IPS-18c (cell line): Measurements from ENCODE around the gene NRL.

Experiments
- H3K4me3 ChIP-seq: 2 replicates; pipeline ENCODE4 v1.7.0; 2013; ENCODE audit warnings: low read depth, mild to moderate bottlenecking, low read length, moderate library complexity; ENCODE audit not compliant: insufficient read depth
- H3K9me3 ChIP-seq: one replicate; pipeline ENCODE4 v1.6.1; 2013; ENCODE audit warnings: mild to moderate bottlenecking, low read length, moderate library complexity; ENCODE audit not compliant: control insufficient read depth, insufficient read depth

NRL gene

GRCh38 chr14:24068711-24069410, 45.9 kb downstream of the NRL start:
- Histone ChIP-seq H3K9me3 (no peaks in the 10 kb centered on the region), H3K4me3 (no peak overlapping the region)

- H3K9me3 ChIP-seq, result no peaks in the 10 kb centered on the region
- no peak overlapping the region for H3K4me3 ChIP-seq
Observed at GRCh38 chr14:24067133-24068082, 47.3 kb downstream of the NRL start.

GRCh38 chr14:24066496-24067132, 48.1 kb downstream of the NRL start:
- no peaks in the 10 kb centered on the region for H3K9me3 ChIP-seq
- no peak overlapping the region for H3K4me3 ChIP-seq

DNA sequence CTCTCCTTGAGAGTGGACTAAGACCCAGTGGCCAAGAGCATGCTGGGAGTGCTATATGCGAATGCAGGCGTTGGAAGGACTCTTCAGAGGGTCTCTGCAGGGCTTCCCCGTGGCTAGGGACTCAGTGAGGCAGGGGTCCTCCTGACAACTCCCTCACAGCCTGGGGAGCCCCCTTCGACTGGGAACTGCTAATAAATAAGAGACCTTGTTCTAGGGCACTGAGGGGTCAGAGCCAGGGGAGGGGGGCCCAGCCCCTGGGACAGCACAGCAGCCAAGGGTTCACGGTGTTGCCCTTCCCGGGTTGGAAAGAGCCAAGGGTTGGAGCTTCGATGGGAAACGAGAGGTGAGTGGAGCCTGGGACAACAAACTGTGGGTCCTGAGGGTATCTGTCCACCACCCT, 49.3 kb downstream of the NRL start:
- H3K9me3 ChIP-seq, result no peaks in the 10 kb centered on the region
- no peak overlapping the region for H3K4me3 ChIP-seq

- no peak overlapping the region for H3K4me3 ChIP-seq
- no peaks in the 10 kb centered on the region for H3K9me3 ChIP-seq
Observed at GRCh38 chr14:24064856-24065255, 49.9 kb downstream of the NRL start.

- no peak overlapping the region for H3K4me3 ChIP-seq
- no peaks in the 10 kb centered on the region for H3K9me3 ChIP-seq
Observed at GRCh38 chr14:24064091-24064795, 50.5 kb downstream of the NRL start.

DNA sequence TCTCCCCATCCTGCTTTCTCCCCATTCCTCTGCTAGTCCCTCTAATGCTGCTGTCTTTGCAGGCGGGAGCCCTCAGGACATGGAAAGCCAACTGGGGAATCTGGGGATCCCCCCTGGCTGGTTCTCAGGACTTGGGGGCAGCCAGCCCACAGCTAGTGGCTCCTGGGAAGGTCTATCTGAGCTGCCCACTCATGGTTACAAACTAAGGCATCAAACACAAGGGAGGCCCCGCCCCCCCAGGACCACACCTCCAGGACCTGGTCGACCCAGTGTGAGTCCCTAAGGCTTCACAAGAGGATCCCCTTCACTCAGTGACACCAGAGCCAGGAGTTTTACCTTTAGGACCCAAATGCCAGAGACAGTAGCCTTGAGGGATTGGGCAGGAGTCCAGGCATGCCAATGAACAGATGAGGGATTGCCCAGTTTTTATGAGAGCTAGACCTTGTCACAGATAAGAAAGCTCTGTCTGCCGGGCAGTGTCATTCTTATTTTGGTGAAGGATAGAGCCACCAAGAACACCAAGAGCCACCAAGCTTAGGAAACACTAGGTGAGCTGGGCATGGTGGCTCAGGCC, 51.4 kb downstream of the NRL start:
- H3K4me3 ChIP-seq, result no peak overlapping the region
- no peaks in the 10 kb centered on the region for H3K9me3 ChIP-seq

- H3K9me3 ChIP-seq, result no peaks in the 10 kb centered on the region
Observed at GRCh38 chr14:24062216-24062980, 52.4 kb downstream of the NRL start.

GRCh38 chr14:24060984-24061913, 53.5 kb downstream of the NRL start:
- Histone ChIP-seq H3K4me3 (no peak overlapping the region), H3K9me3 (no peaks in the 10 kb centered on the region)

More at GRCh38 chr14:24062216-24062980, 52.4 kb downstream of the NRL start:
- no peak overlapping the region for H3K4me3 ChIP-seq

DNA sequence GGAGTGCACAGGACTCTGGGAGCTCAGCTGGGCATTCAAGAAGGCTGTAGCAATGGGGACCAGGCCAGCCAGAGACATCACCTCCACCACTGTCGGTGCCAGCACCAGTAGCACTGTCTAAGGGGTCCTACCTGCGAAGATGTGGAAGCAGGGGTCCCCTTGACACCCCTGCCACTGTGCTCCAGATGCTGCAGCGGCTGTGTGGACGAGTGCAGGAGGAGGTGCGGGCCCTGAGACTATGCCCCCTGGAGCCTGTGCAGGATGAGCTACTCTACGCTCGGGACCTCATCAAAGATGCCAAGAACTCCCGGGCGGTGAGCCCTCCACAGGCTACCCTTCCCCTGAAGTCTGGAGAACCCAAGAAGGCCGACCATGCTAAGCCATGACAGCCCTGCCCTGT, 54.3 kb downstream of the NRL start:
- Histone ChIP-seq H3K4me3 (no peak overlapping the region), H3K9me3 (no peaks in the 10 kb centered on the region)

DNA sequence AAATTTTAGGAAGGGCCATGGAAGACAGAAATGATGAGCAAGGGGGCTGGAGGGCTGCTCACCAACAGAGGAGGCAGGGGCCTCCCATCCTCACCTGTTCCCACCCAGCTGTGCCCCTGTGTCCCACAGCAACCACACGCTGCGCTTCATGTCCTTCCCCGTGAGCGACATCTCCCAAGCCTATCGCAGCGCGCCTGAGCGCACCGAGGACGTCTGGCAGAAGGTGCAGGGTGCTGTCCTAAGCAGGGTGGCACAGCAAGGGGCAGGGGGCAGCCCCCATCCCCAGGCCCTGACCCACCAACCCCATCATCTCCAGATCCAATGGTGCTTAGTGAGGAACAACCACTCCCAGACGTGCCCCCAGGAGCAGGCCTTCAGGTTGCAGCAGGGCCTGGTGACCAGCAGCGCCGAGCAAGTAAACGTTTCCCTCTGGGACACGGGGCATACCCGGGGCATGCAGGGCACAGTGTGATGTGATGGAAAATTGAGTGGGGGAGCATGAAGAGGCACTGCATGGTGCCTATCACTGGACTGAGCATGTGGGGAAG, 54.8 kb downstream of the NRL start:
- Histone ChIP-seq H3K4me3 (no peak overlapping the region), H3K9me3 (no peaks in the 10 kb centered on the region)

- no peak overlapping the region for H3K4me3 ChIP-seq
- H3K9me3 ChIP-seq, result no peaks in the 10 kb centered on the region
Observed at GRCh38 chr14:24058951-24059475, 55.7 kb downstream of the NRL start.

- H3K9me3 ChIP-seq, result no peaks in the 10 kb centered on the region
- H3K4me3 ChIP-seq, result no peak overlapping the region
Observed at GRCh38 chr14:24058260-24058950, 56.3 kb downstream of the NRL start.

- Histone ChIP-seq H3K4me3 (no peak overlapping the region), H3K9me3 (no peaks in the 10 kb centered on the region)
Observed at GRCh38 chr14:24057867-24058259, 56.9 kb downstream of the NRL start.
